ENCODE results near the gene RAB3IP.

GRCh38 chr12:69698054-69698453 lies 40.6 kb upstream of the RAB3IP start:
- no peak for TF ChIP-seq CTCF (IDR thresholded peaks at IDR 0.05)
- no peak for TF ChIP-seq POLR2A (IDR thresholded peaks at IDR 0.05)
- TF ChIP-seq EP300 (IDR thresholded peaks at IDR 0.05) = no peak
- TF ChIP-seq POLR2AphosphoS5 (IDR thresholded peaks at IDR 0.05) = no peak
